Kidney (tissue), 14 donors: Measurements from ENCODE around the gene CIAO1. TPM values are rescaled to one million over a fixed set of nuclear protein-coding genes. Genes with fewer than 3 reads are reported as not detected.

Experiments
- DNase-seq, 5 donors: peaks; one replicate each; pipeline ENCODE4 v3.0.0-alpha.2; 2013 to 2020
- FAIRE-seq: peaks from 2 replicates; lab custom pipeline; 2012; peaks lifted over from hg19 to GRCh38; lab: Jason Lieb, UNC
- H3K27ac ChIP-seq, 2 donors: one replicate each; pipeline ENCODE4 v1.7.0; 2013; ENCODE audit warnings: low read depth in 2 of 2, low read length in 2 of 2, inconsistent platforms in 1 of 2
- H3K27me3 ChIP-seq: one replicate; pipeline ENCODE4 v1.7.1; 2013; ENCODE audit warnings: low read length, inconsistent platforms; ENCODE audit not compliant: control insufficient read depth, insufficient read depth
- H3K36me3 ChIP-seq, 3 donors: one replicate each; pipeline versions ENCODE4 v1.7.0 to v1.7.1; 2013; ENCODE audit warnings: low read length in 3 of 3, control low read depth in 1 of 3, inconsistent platforms in 1 of 3; ENCODE audit not compliant: insufficient read depth in 3 of 3, control insufficient read depth in 2 of 3
- H3K4me1 ChIP-seq, 3 donors: one replicate each; pipeline versions ENCODE4 v1.7.0 to v1.7.1; 2013; ENCODE audit warnings: low read length in 3 of 3, inconsistent platforms in 1 of 3, low read depth in 1 of 3; ENCODE audit not compliant: control insufficient read depth in 2 of 3, insufficient read depth in 2 of 3
- H3K4me3 ChIP-seq, 3 donors: one replicate each; pipeline versions ENCODE4 v1.7.0 to v1.8.1; 2013; ENCODE audit warnings: low read length in 3 of 3, control low read depth in 1 of 3, inconsistent platforms in 1 of 3
- H3K9ac ChIP-seq, 3 donors: one replicate each; pipeline versions ENCODE4 v1.7.0 to v1.7.1; 2013; ENCODE audit warnings: low read length in 3 of 3, control low read depth in 1 of 3, inconsistent platforms in 1 of 3
- H3K9me3 ChIP-seq, 3 donors: one replicate each; pipeline versions ENCODE4 v1.7.0 to v1.7.1; 2013; ENCODE audit warnings: low read length in 3 of 3, control low read depth in 1 of 3, inconsistent platforms in 1 of 3; ENCODE audit not compliant: control insufficient read depth in 2 of 3, insufficient read depth in 1 of 3
- intact Hi-C: fragments of 100-400 bp; cut with DNase I; formaldehyde crosslinking; loops from one replicate; pipeline ENCODE4 v1.11.1; 2022
- polyA plus RNA-seq: library from polyadenylated mRNA; stranded (reverse); fragments of 350-450 nt; fragmentation: Illumina TruSeq; extraction: RNeasy Lipid Tissue Mini Kit (QIAGEN cat#74804); gene quantifications from one replicate; pipeline ENCODE4 v1.2.3, GENCODE V29; 2014; ENCODE audit warnings: low read depth, low replicate concordance; ENCODE audit not compliant: insufficient read depth
- total RNA-seq: library from RNA; stranded (reverse); fragmentation: NEBNext Ultra II Directional; extraction: Animal tissue kit (Norgen Biotek cat#: 25700); gene quantifications from one replicate; pipeline ENCODE4 v1.2.1, GENCODE V29; 2021
- TF ChIP-seq, protein P1 (sequence below): IDR thresholded peaks from 3 replicates; pipeline ENCODE4 v1.5.1; 2012; ENCODE audit warnings: mild to moderate bottlenecking, moderate library complexity, borderline replicate concordance; ENCODE audit not compliant: insufficient read depth; ENCODE audit errors: extremely low read depth
- donor health status: control.
- donor health status: control.
- donor health status: control.
- donor health status: control.
- donor health status: control.
- donor health status: DM: yes; HTN: yes; CAD: no.
- donor health status: Normal renal cell carcinoma (clear cell type).

Gene CIAO1
- total and polyA plus RNA-seq, 2 donors from 2014 or later: 48.2 to 63.0 TPM

DNA sequence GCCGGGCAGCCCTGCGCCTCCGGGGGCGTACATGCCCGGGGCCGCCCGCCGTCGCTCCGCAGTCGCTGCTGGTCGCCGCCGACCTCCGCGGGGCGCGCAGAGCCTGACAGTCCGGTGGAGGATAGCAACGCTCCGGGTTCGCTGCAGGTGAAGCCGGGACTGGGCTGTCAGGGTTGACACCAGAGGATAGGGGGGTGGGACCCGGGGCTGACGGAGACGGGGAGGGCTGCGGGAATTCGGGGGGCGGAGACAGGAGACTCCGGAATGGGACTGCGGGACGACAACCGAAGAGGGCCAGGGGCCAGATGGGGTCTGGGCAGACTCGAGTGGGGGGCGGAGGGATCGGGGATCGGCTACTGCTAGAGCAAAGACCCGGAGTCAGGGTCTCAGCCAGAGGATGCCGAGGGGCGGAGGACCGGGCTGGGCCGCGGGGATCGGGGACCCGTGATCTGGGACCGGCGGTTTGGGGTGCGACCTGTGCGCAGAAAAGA, 631 bp upstream of the CIAO1 start:
- Histone ChIP-seq H3K4me1 (peaks cover 8 to 39% (median 35%) of the 10 kb centered on the region in 3 donors), H3K9me3 (no peaks in the 10 kb centered on the region), H3K27me3 (no peaks in the 10 kb centered on the region), H3K36me3 (peaks cover 7 to 27% (median 17%) of the 10 kb centered on the region in 3 donors), H3K4me3 (peak overlapping the region; percentile 59 to 90 (median 72)), H3K9ac (peak overlapping the region; percentile 35 to 93 (median 37)), H3K27ac (peak overlapping the region; percentile 95)
- DNase-seq: no peak
- TF ChIP-seq, protein P1, sequence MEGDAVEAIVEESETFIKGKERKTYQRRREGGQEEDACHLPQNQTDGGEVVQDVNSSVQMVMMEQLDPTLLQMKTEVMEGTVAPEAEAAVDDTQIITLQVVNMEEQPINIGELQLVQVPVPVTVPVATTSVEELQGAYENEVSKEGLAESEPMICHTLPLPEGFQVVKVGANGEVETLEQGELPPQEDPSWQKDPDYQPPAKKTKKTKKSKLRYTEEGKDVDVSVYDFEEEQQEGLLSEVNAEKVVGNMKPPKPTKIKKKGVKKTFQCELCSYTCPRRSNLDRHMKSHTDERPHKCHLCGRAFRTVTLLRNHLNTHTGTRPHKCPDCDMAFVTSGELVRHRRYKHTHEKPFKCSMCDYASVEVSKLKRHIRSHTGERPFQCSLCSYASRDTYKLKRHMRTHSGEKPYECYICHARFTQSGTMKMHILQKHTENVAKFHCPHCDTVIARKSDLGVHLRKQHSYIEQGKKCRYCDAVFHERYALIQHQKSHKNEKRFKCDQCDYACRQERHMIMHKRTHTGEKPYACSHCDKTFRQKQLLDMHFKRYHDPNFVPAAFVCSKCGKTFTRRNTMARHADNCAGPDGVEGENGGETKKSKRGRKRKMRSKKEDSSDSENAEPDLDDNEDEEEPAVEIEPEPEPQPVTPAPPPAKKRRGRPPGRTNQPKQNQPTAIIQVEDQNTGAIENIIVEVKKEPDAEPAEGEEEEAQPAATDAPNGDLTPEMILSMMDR: no peak
- no peak for FAIRE-seq
- intact Hi-C loops: no loop called here

DNA sequence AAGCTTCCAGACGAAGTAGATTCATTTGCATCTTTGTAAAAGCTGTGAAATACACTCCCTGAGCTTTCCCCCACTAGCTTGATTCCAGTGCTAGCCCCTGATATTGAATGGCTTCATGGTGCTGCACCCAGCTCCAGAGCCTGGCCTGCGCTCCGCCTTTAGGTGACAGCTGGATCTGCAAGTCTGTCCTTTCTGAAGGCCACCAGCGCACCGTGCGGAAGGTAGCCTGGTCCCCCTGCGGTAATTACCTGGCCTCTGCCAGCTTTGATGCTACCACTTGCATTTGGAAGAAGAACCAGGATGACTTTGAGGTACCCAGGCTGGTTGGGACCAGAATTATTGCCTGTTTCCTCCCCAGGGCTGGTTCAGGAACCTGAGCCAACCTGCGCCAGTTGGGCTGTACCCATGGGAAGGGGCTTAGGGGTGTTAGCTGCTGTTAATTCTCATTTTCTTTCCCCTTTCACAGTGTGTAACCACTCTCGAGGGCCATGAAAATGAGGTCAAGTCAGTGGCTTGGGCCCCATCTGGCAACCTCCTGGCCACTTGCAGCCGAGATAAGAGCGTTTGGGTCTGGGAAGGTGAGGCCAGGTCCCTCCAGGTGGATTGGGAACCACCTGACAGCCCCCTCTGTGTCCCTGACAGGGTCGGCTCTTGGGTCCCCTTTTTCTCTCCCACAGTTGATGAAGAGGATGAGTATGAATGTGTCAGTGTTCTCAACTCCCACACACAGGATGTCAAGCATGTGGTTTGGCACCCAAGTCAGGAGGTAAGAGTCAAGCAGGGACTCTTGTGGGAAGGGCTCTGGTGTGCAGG, 1.3 kb downstream of the CIAO1 start:
- Histone ChIP-seq H3K36me3 (peaks cover 7 to 39% (median 28%) of the 10 kb centered on the region in 3 donors), H3K27ac (no peak overlapping the region), H3K4me1 (peaks cover 8 to 27% (median 16%) of the 10 kb centered on the region in 3 donors), H3K9ac (peak overlapping the region in 2 of 3 donors; percentile 41 to 66), H3K4me3 (peak overlapping the region in 2 of 3 donors; percentile 90 to 97), H3K27me3 (no peaks in the 10 kb centered on the region), H3K9me3 (no peaks in the 10 kb centered on the region)
- TF ChIP-seq, protein P1: no peak
- DNase-seq (peak in 2 of 5 donors; percentile 41 to 65), FAIRE-seq (no peak)
- intact Hi-C loops: no loop called here

DNA sequence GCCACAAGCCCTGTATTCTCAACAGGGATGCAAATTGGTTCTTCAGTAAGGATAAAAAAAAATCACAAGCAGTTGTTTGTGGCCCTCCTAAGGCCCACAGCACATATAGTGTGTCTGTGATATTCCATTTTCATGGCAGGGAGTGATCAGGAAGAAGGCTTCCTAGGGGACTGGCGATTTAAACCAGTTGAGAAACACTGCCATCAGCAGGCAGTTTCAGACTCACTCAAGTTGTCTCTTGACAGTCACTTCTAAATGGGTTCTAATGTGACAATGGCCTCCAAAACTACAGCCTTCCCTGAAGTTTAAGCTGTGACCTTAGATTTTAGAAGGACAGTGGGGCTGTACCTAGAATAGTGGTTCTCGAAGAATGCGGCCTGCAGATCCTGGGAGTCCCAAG, 6.0 kb downstream of the CIAO1 start:
- FAIRE-seq (no peak), DNase-seq (no peak)
- Histone ChIP-seq H3K9ac (no peak overlapping the region), H3K4me3 (no peak overlapping the region), H3K27me3 (no peaks in the 10 kb centered on the region), H3K36me3 (peaks cover 14 to 56% (median 44%) of the 10 kb centered on the region in 3 donors), H3K4me1 (peaks cover 0 to 15% (median 14%) of the 10 kb centered on the region in 3 donors), H3K27ac (no peak overlapping the region), H3K9me3 (no peaks in the 10 kb centered on the region)
- TF ChIP-seq, protein P1: no peak
- intact Hi-C loops: no loop called here
